GM18505 (cell line): ENCODE measurements around the gene CD38.
"Not testable (repeated sequence)": the region's sequence is repeated elsewhere in the genome, so short reads cannot be mapped to it uniquely, and the experiment has no call there.

ENCODE experiments used
- ATAC-seq: cut with Tn5 transposase; IDR thresholded peaks from one replicate; pipeline ENCODE4 v1.9.1; 2021; ENCODE audit not compliant: unreplicated experiment
- POLR2A ChIP-seq: IDR thresholded peaks from 4 replicates; pipeline ENCODE4 v1.6.1; 2011; ENCODE audit warnings: borderline replicate concordance; ENCODE audit not compliant: insufficient read depth, insufficient read length; ENCODE audit errors: extremely low read depth

The CD38 gene

GRCh38 chr4:15778289-15779241 lies at the start of gene CD38:
TSS of gene CD38 (plus strand) at chr4:15778328. CDS start at chr4:15778415, 87 bp downstream.
- peak; percentile 74 for ATAC-seq
- peak; percentile 59 for TF ChIP-seq POLR2A

- no peak for ATAC-seq
- TF ChIP-seq POLR2A = no peak
These were observed 48.1 kb upstream of the CD38 start for GRCh38 chr4:15729910-15730533.

GRCh38 chr4:15733061-15733460 lies 45.1 kb upstream of the CD38 start:
- not testable (repeated sequence) for ATAC-seq

GRCh38 chr4:15735536-15735935 lies 42.6 kb upstream of the CD38 start:
- no peak for TF ChIP-seq POLR2A
- no peak for ATAC-seq

GRCh38 chr4:15736514-15737050 lies 41.5 kb upstream of the CD38 start:
- no peak for TF ChIP-seq POLR2A
- ATAC-seq = no peak

- no peak for TF ChIP-seq POLR2A
- ATAC-seq = no peak
These were observed 40.9 kb upstream of the CD38 start for GRCh38 chr4:15737255-15737654.

- TF ChIP-seq POLR2A = no peak
- ATAC-seq = no peak
These were observed 39.3 kb upstream of the CD38 start for GRCh38 chr4:15738877-15739276.

GRCh38 chr4:15740764-15741404 lies 37.2 kb upstream of the CD38 start:
- TF ChIP-seq POLR2A = no peak
- no peak for ATAC-seq

GRCh38 chr4:15742083-15742582 lies 36.0 kb upstream of the CD38 start:
- ATAC-seq = no peak
- TF ChIP-seq POLR2A = no peak

GRCh38 chr4:15742637-15743036 lies 35.5 kb upstream of the CD38 start:
- TF ChIP-seq POLR2A = no peak
- ATAC-seq = no peak

- TF ChIP-seq POLR2A = no peak
- no peak for ATAC-seq
These were observed 34.0 kb upstream of the CD38 start for GRCh38 chr4:15744016-15744545.

GRCh38 chr4:15746110-15746509 lies 32.0 kb upstream of the CD38 start:
- ATAC-seq = no peak

GRCh38 chr4:15749001-15749400 lies 29.1 kb upstream of the CD38 start:
- no peak for TF ChIP-seq POLR2A
- ATAC-seq = no peak

More at GRCh38 chr4:15746110-15746509, 32.0 kb upstream of the CD38 start:
- no peak for TF ChIP-seq POLR2A
